HEK293 (cell line): Measurements from ENCODE around the gene CIRBP.

Experiments
- CTCF ChIP-seq: fragments of 450-650 bp; formaldehyde crosslinking; IDR thresholded peaks from 2 replicates; pipeline ENCODE4 v1.5.1; 2016; ENCODE audit warnings: missing biosample characterization, missing genetic modification characterization
- ZBTB26 ChIP-seq: fragments of 450-650 bp; formaldehyde crosslinking; optimal IDR thresholded peaks from 2 replicates; pipeline ENCODE3; 2016; ENCODE audit warnings: missing biosample characterization, mild to moderate bottlenecking, missing genetic modification characterization
- ZFP3 ChIP-seq: fragments of 450-650 bp; formaldehyde crosslinking; IDR thresholded peaks from 2 replicates; pipeline ENCODE4 v1.5.1; 2016; ENCODE audit warnings: low read depth, missing biosample characterization, missing genetic modification characterization
- ZNF184 ChIP-seq: fragments of 450-650 bp; IDR thresholded peaks from 2 replicates; pipeline ENCODE4 v1.5.1; 2018; ENCODE audit warnings: missing biosample characterization, mild to moderate bottlenecking, missing genetic modification characterization
- ZNF19 ChIP-seq: fragments of 450-650 bp; formaldehyde crosslinking; IDR thresholded peaks from 2 replicates; pipeline ENCODE4; 2016; ENCODE audit warnings: missing biosample characterization, missing genetic modification characterization, low read depth
- ZNF391 ChIP-seq: fragments of 450-650 bp; formaldehyde crosslinking; IDR thresholded peaks from 2 replicates; pipeline ENCODE4 v1.5.1; 2016; ENCODE audit warnings: low read depth, missing biosample characterization, missing genetic modification characterization, borderline replicate concordance
- ZNF416 ChIP-seq: fragments of 450-650 bp; formaldehyde crosslinking; IDR thresholded peaks from 2 replicates; pipeline ENCODE4 v1.5.1; 2016; ENCODE audit warnings: missing biosample characterization, missing genetic modification characterization
- ZNF501 ChIP-seq: fragments of 450-650 bp; formaldehyde crosslinking; IDR thresholded peaks from 2 replicates; pipeline ENCODE4 v1.5.1; 2016; ENCODE audit warnings: missing biosample characterization, missing genetic modification characterization
- ZNF707 ChIP-seq: fragments of 450-650 bp; formaldehyde crosslinking; IDR thresholded peaks from 2 replicates; pipeline ENCODE4 v1.5.1; 2016; ENCODE audit warnings: missing biosample characterization, missing genetic modification characterization
- TF ChIP-seq, protein P1 (sequence below): fragments of 450-650 bp; formaldehyde crosslinking; IDR thresholded peaks from 2 replicates; pipeline ENCODE4 v1.5.1; 2017; ENCODE audit warnings: missing biosample characterization, missing genetic modification characterization
- TF ChIP-seq, protein P2 (sequence below): fragments of 450-650 bp; formaldehyde crosslinking; IDR thresholded peaks from 2 replicates; pipeline ENCODE4 v1.5.1; 2016; ENCODE audit warnings: missing biosample characterization, missing genetic modification characterization
- TF ChIP-seq, protein P3 (sequence below): fragments of 450-650 bp; formaldehyde crosslinking; IDR thresholded peaks from 2 replicates; pipeline ENCODE4 v1.5.1; 2016; ENCODE audit warnings: missing biosample characterization, missing genetic modification characterization

GRCh38 chr19:1222394-1222793 lies 46.7 kb upstream of the CIRBP start:
- TF ChIP-seq ZFP3 (tag by site-specific recombination) (no peak), ZNF501 (tag by site-specific recombination) (no peak), CTCF (tag by site-specific recombination) (no peak), ZNF416 (tag by site-specific recombination) (no peak), ZNF184 (no peak), ZNF707 (no peak), ZNF391 (tag by site-specific recombination) (no peak), ZBTB26 (tag by site-specific recombination) (no peak), ZNF19 (tag by site-specific recombination) (no peak)
- TF ChIP-seq, protein P1, sequence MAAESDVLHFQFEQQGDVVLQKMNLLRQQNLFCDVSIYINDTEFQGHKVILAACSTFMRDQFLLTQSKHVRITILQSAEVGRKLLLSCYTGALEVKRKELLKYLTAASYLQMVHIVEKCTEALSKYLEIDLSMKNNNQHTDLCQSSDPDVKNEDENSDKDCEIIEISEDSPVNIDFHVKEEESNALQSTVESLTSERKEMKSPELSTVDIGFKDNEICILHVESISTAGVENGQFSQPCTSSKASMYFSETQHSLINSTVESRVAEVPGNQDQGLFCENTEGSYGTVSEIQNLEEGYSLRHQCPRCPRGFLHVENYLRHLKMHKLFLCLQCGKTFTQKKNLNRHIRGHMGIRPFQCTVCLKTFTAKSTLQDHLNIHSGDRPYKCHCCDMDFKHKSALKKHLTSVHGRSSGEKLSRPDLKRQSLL (tag by site-specific recombination): peak; percentile 56; the same call in 1 of the 2 replicates
- TF ChIP-seq, protein P2, sequence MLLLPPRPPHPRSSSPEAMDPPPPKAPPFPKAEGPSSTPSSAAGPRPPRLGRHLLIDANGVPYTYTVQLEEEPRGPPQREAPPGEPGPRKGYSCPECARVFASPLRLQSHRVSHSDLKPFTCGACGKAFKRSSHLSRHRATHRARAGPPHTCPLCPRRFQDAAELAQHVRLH (tag by site-specific recombination): no peak
- TF ChIP-seq, protein P3, sequence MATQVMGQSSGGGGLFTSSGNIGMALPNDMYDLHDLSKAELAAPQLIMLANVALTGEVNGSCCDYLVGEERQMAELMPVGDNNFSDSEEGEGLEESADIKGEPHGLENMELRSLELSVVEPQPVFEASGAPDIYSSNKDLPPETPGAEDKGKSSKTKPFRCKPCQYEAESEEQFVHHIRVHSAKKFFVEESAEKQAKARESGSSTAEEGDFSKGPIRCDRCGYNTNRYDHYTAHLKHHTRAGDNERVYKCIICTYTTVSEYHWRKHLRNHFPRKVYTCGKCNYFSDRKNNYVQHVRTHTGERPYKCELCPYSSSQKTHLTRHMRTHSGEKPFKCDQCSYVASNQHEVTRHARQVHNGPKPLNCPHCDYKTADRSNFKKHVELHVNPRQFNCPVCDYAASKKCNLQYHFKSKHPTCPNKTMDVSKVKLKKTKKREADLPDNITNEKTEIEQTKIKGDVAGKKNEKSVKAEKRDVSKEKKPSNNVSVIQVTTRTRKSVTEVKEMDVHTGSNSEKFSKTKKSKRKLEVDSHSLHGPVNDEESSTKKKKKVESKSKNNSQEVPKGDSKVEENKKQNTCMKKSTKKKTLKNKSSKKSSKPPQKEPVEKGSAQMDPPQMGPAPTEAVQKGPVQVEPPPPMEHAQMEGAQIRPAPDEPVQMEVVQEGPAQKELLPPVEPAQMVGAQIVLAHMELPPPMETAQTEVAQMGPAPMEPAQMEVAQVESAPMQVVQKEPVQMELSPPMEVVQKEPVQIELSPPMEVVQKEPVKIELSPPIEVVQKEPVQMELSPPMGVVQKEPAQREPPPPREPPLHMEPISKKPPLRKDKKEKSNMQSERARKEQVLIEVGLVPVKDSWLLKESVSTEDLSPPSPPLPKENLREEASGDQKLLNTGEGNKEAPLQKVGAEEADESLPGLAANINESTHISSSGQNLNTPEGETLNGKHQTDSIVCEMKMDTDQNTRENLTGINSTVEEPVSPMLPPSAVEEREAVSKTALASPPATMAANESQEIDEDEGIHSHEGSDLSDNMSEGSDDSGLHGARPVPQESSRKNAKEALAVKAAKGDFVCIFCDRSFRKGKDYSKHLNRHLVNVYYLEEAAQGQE (tag by site-specific recombination): no peak
